ENCODE data around the gene DNAJC7. TPM values are rescaled to one million over a fixed set of nuclear protein-coding genes. Genes with fewer than 3 reads are reported as not detected.

The DNAJC7 gene
- total and polyA plus RNA-seq, 4 donors = 66.2 to 89.3 (median 83.0) TPM

DNA sequence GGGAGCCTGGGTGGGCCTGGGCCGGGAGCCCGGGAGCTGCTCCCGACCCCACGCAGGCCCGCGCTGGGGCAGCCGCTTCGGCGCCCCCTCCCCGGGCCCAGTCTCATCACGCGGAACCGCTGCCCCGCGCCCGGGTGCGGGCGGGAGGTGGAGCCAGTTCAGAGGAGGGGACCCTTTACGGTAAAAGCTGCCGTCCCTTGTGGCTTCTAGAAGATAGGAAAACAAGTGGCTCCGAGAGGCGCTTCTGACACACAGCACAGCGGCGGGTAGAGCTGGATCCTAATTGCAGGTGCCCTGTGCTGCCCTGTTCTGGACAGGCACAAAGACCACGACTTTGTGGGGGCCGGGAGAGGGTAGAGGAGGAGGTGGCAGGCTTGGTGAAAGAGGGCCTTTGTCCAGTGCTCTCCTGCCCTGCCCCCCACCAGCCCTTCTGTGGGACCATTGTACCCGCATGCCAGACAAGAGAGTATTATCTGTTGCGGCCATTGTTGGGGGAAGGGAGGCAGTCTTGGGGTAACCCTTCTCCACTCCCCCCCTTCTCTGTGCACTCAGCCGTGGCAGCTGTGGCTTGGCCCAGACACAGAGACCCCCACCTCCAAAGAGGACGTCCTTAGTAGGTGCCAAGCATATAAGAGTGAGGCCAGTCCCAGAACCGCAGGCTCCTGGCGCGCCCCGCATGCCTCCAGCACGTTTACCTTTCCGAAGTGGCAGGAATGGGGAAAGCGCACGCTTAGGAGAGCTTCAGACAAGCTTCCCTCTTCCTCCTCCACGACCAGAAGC, 49.9 kb downstream of the DNAJC7 start:
- H3K4me3 ChIP-seq = peak overlapping the region; percentile 80
- H3K9ac ChIP-seq (ENCODE audit: insufficient read depth in 1 of 2, low read length in 2 of 2) = peak overlapping the region; percentile 65 to 68
- H3K9me3 ChIP-seq (ENCODE audit: control insufficient read depth in 4 of 4, insufficient read depth in 3 of 4, low read length in 3 of 4) = no peaks in the 10 kb centered on the region
- ATAC-seq (ENCODE audit: insufficient read depth, low FRiP score) (peak; percentile 1), DNase-seq (peak in 2 of 3 donors; percentile 15 to 25)
- peak overlapping the region; percentile 81 to 83 for H3K27ac ChIP-seq (ENCODE audit: low read depth in 1 of 2, low read length in 1 of 2)
- no peaks in the 10 kb centered on the region for H3K27me3 ChIP-seq (ENCODE audit: control insufficient read depth in 3 of 3, insufficient read depth in 3 of 3, low read length in 2 of 3)
- peaks cover 0 to 34% (median 3%) of the 10 kb centered on the region in 5 donors for H3K4me1 ChIP-seq (ENCODE audit: control insufficient read depth in 5 of 5, insufficient read depth in 5 of 5, low read length in 5 of 5)
- peaks cover 0 to 22% (median 17%) of the 10 kb centered on the region in 4 donors for H3K36me3 ChIP-seq (ENCODE audit: control insufficient read depth in 4 of 4, insufficient read depth in 4 of 4, low read length in 4 of 4)
- WGBS, 2 donors = 14 to 25% methylated on average over 38 to 39 of the region's 39 CpGs
- TF ChIP-seq, protein P1, sequence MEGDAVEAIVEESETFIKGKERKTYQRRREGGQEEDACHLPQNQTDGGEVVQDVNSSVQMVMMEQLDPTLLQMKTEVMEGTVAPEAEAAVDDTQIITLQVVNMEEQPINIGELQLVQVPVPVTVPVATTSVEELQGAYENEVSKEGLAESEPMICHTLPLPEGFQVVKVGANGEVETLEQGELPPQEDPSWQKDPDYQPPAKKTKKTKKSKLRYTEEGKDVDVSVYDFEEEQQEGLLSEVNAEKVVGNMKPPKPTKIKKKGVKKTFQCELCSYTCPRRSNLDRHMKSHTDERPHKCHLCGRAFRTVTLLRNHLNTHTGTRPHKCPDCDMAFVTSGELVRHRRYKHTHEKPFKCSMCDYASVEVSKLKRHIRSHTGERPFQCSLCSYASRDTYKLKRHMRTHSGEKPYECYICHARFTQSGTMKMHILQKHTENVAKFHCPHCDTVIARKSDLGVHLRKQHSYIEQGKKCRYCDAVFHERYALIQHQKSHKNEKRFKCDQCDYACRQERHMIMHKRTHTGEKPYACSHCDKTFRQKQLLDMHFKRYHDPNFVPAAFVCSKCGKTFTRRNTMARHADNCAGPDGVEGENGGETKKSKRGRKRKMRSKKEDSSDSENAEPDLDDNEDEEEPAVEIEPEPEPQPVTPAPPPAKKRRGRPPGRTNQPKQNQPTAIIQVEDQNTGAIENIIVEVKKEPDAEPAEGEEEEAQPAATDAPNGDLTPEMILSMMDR (IDR thresholded peaks at IDR 0.05; ENCODE audit: control extremely low read depth, extremely low read depth) = no peak

GRCh38 chr17:41966463-41967140, 50.6 kb downstream of the DNAJC7 start, which contains the start of gene CNP:
Gene CNP (plus strand): TSS chr17:41966795. CDS start chr17:41966885, 90 bp downstream.
- TF ChIP-seq, protein P1 (IDR thresholded peaks at IDR 0.05; ENCODE audit: control extremely low read depth, extremely low read depth) = no peak
- H3K27ac ChIP-seq (ENCODE audit: low read depth in 1 of 2, low read length in 1 of 2) = peak within 1 kb of the TSS; percentile 83 to 94
- H3K9ac ChIP-seq (ENCODE audit: insufficient read depth in 1 of 2, low read length in 2 of 2) = peak within 1 kb of the TSS; percentile 65 to 89
- H3K4me3 ChIP-seq = peak within 1 kb of the TSS; percentile 80
- H3K9me3 ChIP-seq (ENCODE audit: control insufficient read depth in 4 of 4, insufficient read depth in 3 of 4, low read length in 3 of 4) = no peaks in the 10 kb centered on the region
- DNase-seq (peak; percentile 91 to 96 (median 92)), ATAC-seq (ENCODE audit: insufficient read depth, low FRiP score) (peak; percentile 92)
- H3K27me3 ChIP-seq (ENCODE audit: control insufficient read depth in 3 of 3, insufficient read depth in 3 of 3, low read length in 2 of 3) = no peaks in the 10 kb centered on the region
- H3K36me3 ChIP-seq (ENCODE audit: control insufficient read depth in 4 of 4, insufficient read depth in 4 of 4, low read length in 4 of 4) = peaks cover 0 to 21% (median 14%) of the 10 kb centered on the region in 4 donors
- H3K4me1 ChIP-seq (ENCODE audit: control insufficient read depth in 5 of 5, insufficient read depth in 5 of 5, low read length in 5 of 5) = peaks cover 0 to 34% (median 3%) of the 10 kb centered on the region in 5 donors
- WGBS, 2 donors = 1% methylated on average over 47 to 71 of the region's 71 CpGs

- peaks cover 0 to 34% (median 3%) of the 10 kb centered on the region in 5 donors for H3K4me1 ChIP-seq (ENCODE audit: control insufficient read depth in 5 of 5, insufficient read depth in 5 of 5, low read length in 5 of 5)
- H3K9ac ChIP-seq (ENCODE audit: insufficient read depth in 1 of 2, low read length in 2 of 2) = peak overlapping the region; percentile 44 to 89
- H3K27ac ChIP-seq (ENCODE audit: low read depth in 1 of 2, low read length in 1 of 2) = peak overlapping the region; percentile 60 to 94
- DNase-seq = peak; percentile 64 to 75 (median 65)
- peaks cover 0 to 18% (median 11%) of the 10 kb centered on the region in 4 donors for H3K36me3 ChIP-seq (ENCODE audit: control insufficient read depth in 4 of 4, insufficient read depth in 4 of 4, low read length in 4 of 4)
- peak; percentile 53 for ATAC-seq (ENCODE audit: insufficient read depth, low FRiP score)
- no peaks in the 10 kb centered on the region for H3K27me3 ChIP-seq (ENCODE audit: control insufficient read depth in 3 of 3, insufficient read depth in 3 of 3, low read length in 2 of 3)
- H3K4me3 ChIP-seq = peak overlapping the region; percentile 38
- H3K9me3 ChIP-seq (ENCODE audit: control insufficient read depth in 4 of 4, insufficient read depth in 3 of 4, low read length in 3 of 4) = no peaks in the 10 kb centered on the region
- WGBS, 2 donors = 3 to 6% methylated on average over 18 of the region's 18 CpGs
- TF ChIP-seq, protein P1 (IDR thresholded peaks at IDR 0.05; ENCODE audit: control extremely low read depth, extremely low read depth) = no peak
Measured at GRCh38 chr17:41965694-41966462, 51.4 kb downstream of the DNAJC7 start.

Data from lung (tissue), 12 donors.